HG03025 (cell line): ENCODE results near the gene SDCCAG8.

Source experiments
- ATAC-seq: cut with Tn5 transposase; IDR thresholded peaks from one replicate; pipeline ENCODE4 v1.9.1; 2021; ENCODE audit warnings: mild to moderate bottlenecking, moderate library complexity; ENCODE audit not compliant: unreplicated experiment, low FRiP score

The SDCCAG8 gene

GRCh38 chr1:243525085-243525487, 269.2 kb downstream of the SDCCAG8 start:
- ATAC-seq, result no peak

GRCh38 chr1:243526180-243526579, 270.3 kb downstream of the SDCCAG8 start:
- ATAC-seq, result no peak

GRCh38 chr1:243528459-243529121, 272.7 kb downstream of the SDCCAG8 start:
- no peak for ATAC-seq

GRCh38 chr1:243529512-243529911, 273.7 kb downstream of the SDCCAG8 start:
- no peak for ATAC-seq

DNA sequence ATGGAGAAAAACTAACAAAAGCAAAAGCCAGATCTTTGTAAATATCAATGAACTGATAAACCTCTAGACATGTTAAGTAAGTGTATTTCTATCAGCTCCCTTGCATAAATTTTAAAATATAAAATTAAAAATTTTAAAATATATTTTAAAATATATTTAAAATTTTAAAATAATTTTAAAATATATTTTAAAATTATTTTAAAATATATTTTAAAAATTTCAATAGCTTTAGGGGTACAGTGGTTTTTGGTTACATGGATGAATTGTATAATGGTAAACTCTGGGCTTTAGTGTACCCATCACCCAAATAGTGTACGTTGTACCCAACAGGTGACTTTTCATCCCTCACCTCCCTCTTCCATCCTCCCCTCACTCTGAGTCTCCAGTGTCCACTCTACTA, 279.2 kb downstream of the SDCCAG8 start:
- no peak for ATAC-seq

GRCh38 chr1:243539636-243540035, 283.8 kb downstream of the SDCCAG8 start:
- ATAC-seq, result no peak

DNA sequence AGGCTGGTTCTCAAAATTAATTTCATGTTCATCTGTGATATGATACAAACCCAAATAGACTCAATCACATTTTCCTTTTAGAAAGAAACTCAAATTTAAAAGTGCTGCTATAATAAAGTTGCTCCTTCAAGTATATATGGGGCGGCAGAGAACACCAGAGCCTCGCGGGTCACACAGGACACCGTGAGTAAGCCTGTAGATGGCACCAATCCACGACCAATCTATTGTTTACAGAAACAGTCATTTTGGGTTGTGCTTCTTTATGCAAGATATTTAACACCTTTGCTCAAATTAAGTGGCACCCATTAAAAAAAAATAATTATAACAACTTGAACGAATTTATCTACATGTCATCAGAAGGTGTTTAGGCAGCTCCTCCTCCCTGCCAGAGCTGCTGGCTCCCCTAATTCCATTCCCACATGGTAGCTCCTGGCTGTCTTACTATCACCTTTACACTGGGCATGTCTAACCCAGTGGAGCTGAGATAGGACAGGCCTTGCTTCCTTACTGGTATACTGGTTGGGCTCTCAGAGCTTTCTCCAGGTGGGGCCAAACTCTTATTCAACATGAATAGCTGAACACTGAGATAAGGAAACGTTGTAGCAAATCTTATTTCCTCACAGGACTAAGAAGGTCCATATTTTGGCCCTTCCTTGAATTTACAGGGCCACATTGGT, 287.0 kb downstream of the SDCCAG8 start:
- ATAC-seq, result no peak

DNA sequence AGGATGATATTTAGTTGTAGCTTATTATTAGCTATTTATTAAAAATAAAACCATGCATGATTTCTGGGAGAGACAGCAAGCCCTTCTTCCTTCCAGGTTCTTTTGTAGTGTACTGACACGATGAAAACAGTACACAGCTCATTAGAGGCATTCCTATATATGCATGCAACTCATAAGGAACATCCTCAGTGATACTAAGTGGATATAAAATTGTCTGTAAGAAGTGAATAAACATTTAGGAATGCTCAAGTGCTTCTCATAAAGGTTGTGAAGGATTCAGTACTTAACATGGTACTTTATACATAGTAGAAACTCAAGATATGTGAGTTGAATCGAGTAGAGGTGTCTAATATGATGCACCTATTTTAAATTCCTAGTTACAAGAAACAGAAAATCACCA, 287.7 kb downstream of the SDCCAG8 start:
- ATAC-seq, result no peak

DNA sequence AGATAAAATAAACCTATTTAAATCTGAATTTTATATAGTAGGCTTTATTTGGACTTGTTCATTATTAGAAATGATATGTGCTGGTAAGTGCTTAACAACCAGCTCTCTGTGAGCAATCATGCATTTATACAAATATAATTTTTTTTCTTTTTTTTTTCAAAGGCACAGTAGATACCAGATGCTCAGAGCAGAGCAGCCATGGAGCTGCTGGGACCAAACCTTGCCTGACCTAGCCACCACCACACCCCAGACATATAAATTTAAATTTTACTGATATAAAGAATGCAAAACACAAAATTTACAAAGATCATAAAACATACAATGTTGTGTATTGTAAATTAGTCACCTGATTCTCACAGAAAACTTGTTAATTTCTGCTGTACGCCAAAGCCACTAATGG, 290.6 kb downstream of the SDCCAG8 start:
- no peak for ATAC-seq

- ATAC-seq, result no peak
These were observed 292.1 kb downstream of the SDCCAG8 start for GRCh38 chr1:243547891-243548290.

DNA sequence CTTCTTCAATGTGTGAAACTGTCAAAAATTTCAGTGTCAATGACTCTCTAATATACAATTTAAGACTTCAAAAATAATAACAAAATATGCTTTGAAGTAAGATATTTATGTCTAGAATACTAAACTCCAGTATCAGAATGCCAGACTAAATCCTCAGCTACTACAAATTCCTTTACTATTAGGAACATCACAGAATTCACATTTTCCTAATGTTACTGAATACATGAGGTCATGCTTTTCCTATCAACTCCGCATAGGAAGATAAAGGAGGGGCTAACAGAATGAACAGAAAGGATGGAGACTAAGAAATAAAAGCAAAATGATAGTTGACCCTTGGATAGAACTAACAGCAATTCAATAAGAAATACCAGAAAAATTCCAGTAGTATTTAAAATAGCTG, 292.7 kb downstream of the SDCCAG8 start:
- ATAC-seq, result no peak

DNA sequence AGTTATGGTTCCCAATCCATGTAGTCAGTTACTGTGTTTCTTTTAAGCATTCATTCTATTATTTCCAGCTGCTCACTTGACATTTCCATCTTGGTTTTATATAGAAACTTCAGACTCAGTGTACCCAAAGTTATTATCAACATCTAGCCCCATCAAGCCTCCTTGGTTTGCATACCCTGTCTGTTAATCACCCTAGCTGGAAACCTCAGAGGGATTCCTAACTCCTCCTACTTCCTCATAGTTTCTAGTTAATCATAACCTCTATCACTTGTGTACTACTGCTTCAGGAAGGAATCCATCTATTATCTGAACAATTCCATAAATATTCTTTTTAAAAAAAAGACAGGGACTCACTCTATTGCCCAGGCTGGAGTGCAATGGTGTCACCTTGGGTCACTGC, 293.3 kb downstream of the SDCCAG8 start:
- ATAC-seq, result no peak
